Motor neuron (in vitro differentiated cells): Measurements from ENCODE around the gene SDK1. TPM values are rescaled to one million over a fixed set of nuclear protein-coding genes. Genes with fewer than 3 reads are reported as not detected.

ENCODE experiments used
- ATAC-seq, 8 experiments: fragments of 200-7000 bp; cut with Tn5 transposase; replicated peaks in 6 of 8; 2 replicates each; pipeline ENCODE4 v1.8.0; 2021; ENCODE audit warnings: mild to moderate bottlenecking in 8 of 8, moderate library complexity in 8 of 8
- H3K27ac ChIP-seq, 2 donors: fragments of 250-450 bp; sonication (Bioruptor Pico); 2 replicates each; pipeline ENCODE4 v1.9.0; 2021; ENCODE audit warnings: antibody characterized with exemption in 2 of 2, mild to moderate bottlenecking in 2 of 2, moderate library complexity in 1 of 2
- H3K4me1 ChIP-seq, 2 donors: fragments of 250-450 bp; sonication (Bioruptor Pico); replicated peaks in 1 of 2; 2 replicates each; pipeline ENCODE4 v1.6.1; 2021; ENCODE audit warnings: antibody characterized with exemption in 2 of 2, mild to moderate bottlenecking in 2 of 2, moderate library complexity in 1 of 2
- H3K4me3 ChIP-seq, 5 donors: fragments of 250-450 bp; sonication (Bioruptor Pico); 2 replicates each; pipeline ENCODE4 v1.9.0; 2021; ENCODE audit warnings: antibody characterized with exemption in 5 of 5, mild to moderate bottlenecking in 5 of 5, moderate library complexity in 4 of 5
- WGBS, 10 experiments: fragments of 450-650 bp; shearing (Covaris generic); methylation state at CpG; one replicate each; pipeline ENCODE4 v1.0.0; 2022; 5-methylcytosine and 5-hydroxymethylcytosine counted together
- in situ Hi-C, 9 experiments: fragments of 400-800 bp; cut with MboI; loops; one replicate each; pipeline ENCODE4 v1.15.0; 2021; ENCODE audit warnings: low sequenced_read_pairs in 9 of 9, low pct_unique_long_range_greater_than_20kb in 2 of 9; ENCODE audit not compliant: unreplicated experiment in 9 of 9
- total RNA-seq, 8 experiments: library from RNA; unstranded; fragments of 300-600 nt; gene quantifications; 2 replicates each; pipeline versions ENCODE4 v1.2.3 to v1.2.4, GENCODE V29; 2022

SDK1 gene
- total RNA-seq, 8 experiments from 2014 or later, result 0.66 to 30.6 (median 8.0) TPM

DNA sequence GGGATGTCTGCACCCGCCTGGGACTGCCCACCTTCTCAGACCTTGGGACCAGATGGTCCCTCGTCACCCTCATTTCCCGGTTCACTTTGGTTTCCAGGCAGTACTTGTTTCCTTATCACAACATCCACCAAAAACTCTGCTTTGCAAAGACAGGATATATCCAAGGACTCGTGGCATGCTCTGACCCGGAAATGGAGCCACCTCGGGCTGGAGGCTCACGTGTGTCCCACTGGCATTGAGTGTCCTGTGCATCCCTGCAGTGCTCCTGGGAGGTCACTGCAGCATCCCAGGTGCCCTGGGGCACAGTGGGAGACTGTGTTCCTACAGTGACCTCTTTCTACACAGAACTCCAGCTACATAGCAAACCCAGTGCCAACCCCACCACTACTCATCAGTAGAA, 769.2 kb downstream of the SDK1 start:
- in situ Hi-C loops, result no loop called here
- Histone ChIP-seq H3K4me3 (no peak overlapping the region), H3K27ac (no peak overlapping the region), H3K4me1 (peaks cover 5 to 19% of the 10 kb centered on the region in 2 donors)
- 39 to 100% (median 89%) methylated on average over 1 to 6 of the region's 7 CpGs; no CpG with 5 or more reads in 4 of the 10 experiments for WGBS, 10 experiments
- no peak for ATAC-seq

DNA sequence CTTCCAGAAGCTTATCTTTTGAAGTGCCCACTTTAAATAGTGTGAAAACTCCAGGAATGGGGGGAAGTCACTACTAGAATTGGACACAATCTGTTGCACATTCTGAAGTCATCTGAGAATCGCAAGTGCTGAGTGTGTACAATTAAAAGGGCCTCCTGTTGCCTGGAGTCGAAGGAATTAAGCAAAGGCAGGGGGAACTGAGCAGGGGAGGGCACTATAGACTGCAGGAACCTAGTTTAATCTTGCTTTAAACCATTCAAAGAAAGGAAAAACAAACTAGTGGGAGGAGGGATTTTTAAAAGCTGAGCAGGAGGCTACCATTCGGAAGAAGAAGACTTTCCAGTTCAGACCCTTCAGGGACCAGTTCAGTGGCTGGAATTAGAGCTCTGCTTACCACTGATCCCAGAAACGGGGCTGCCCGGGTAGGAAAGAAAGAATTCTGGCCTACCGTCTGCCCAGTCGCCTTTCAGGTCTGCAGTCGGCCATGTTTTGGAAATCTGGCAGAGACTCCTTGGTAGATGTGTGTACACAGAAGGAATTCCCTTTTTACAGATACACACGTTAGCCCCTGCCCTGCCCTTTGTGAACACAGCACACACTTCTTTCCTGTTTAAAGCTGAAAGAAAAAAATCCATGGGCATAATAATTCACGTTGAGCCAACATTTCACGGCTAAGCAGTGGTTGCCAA, 770.5 kb downstream of the SDK1 start:
- 29 to 100% (median 75%) methylated on average over 1 to 7 of the region's 11 CpGs; no CpG with 5 or more reads in 1 of the 10 experiments for WGBS, 10 experiments
- Histone ChIP-seq H3K27ac (no peak overlapping the region), H3K4me3 (no peak overlapping the region), H3K4me1 (peaks cover 5 to 19% of the 10 kb centered on the region in 2 donors)
- in situ Hi-C loops, result no loop called here
- ATAC-seq, result peak in 3 of 8 experiments; percentile 55 to 82 (median 69)

DNA sequence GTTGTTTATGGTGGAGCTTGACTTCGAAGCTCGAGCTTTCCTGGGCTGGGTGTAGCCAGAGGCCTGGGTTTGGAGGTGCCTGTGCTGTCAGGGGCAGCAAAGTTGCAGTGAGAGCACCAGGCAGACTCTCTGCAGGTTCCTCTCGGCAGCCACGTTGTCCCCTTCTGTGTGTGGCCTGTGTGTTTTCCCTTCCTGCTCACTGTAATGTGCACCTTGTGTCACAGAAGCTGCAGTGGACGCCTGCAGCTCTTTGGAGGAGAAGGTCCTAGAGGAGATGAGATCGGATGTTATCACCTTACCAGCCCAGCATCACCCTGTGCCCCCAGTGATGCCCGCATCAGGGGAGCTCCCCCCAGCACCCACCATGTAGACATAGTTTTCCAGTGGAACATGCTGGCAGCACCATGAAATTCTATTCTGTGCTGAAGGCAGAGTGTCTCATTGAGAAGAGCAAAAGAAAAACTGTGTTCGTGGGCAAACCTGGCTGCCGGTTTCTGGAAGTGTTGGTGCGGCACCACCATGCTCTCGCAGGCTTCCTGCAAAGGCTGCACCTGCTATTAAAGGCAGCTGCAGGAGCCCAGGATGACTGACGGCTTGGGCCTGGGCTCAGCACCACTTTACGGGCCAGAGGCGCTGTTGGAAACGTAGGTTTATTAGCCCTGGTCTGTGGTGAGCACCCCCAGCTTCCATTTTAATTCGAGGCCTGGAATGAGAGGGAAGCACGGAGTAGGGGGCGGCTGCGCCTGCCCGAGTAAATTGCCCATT, 771.3 kb downstream of the SDK1 start:
- peak overlapping the region in 1 of 2 donors; percentile 2 for H3K27ac ChIP-seq
- in situ Hi-C loops, result no loop called here
- H3K4me1 ChIP-seq, result peaks cover 5 to 19% of the 10 kb centered on the region in 2 donors
- no peak overlapping the region for H3K4me3 ChIP-seq
- 37 to 95% (median 80%) methylated on average over 1 to 11 of the region's 20 CpGs; no CpG with 5 or more reads in 2 of the 10 experiments for WGBS, 10 experiments
- ATAC-seq, result peak in 2 of 8 experiments; percentile 41 to 63

DNA sequence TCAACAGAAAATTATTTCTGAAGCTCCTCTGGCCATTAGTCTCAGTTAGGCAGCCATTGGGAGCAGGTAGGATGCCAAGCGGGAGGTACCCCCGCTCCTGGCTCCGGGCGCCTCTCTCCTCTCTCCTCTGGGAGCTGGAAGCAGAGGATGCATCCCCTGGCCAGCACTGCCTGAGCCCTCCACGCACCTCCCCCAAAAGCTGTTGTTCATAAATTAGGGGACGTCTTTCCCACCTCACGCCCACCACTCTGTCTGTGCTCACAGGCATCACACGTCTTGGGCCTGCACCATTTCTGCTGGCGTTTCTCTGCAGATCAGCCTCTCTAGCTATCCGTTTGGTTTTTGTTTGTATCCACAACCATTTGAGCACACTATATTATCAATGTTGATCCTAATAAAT, 772.0 kb downstream of the SDK1 start:
- Histone ChIP-seq H3K4me3 (no peak overlapping the region), H3K4me1 (peaks cover 5 to 19% of the 10 kb centered on the region in 2 donors), H3K27ac (no peak overlapping the region)
- WGBS, 10 experiments, result 50 to 92% (median 80%) methylated on average over 1 to 8 of the region's 10 CpGs; no CpG with 5 or more reads in 5 of the 10 experiments
- in situ Hi-C loops, result no loop called here
- ATAC-seq, result peak in 1 of 8 experiments; percentile 19

DNA sequence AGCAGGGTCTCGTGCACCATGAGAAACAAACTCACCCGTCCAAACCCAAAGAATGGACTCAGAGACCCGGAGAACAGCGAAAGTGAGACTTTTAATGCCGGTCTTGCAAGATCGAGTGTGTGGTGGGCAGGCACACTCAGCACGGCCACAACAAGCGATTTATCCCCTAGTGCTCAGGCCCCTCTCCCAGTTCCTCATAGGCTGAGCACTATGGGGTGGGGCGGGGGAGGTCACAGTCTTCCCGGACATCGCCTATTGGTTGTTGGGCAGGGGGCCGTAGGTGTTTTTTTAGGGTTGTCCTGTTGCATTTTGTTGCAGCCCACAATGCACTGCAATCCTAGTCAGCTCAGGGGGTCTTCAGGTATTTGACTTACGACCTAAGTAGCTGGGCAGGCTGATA, 772.7 kb downstream of the SDK1 start:
- Histone ChIP-seq H3K4me1 (peaks cover 5 to 19% of the 10 kb centered on the region in 2 donors), H3K27ac (no peak overlapping the region), H3K4me3 (no peak overlapping the region)
- in situ Hi-C loops, result no loop called here
- WGBS, 10 experiments, result 17 to 94% (median 78%) methylated on average over 1 to 5 of the region's 13 CpGs; no CpG with 5 or more reads in 4 of the 10 experiments
- ATAC-seq, result no peak

DNA sequence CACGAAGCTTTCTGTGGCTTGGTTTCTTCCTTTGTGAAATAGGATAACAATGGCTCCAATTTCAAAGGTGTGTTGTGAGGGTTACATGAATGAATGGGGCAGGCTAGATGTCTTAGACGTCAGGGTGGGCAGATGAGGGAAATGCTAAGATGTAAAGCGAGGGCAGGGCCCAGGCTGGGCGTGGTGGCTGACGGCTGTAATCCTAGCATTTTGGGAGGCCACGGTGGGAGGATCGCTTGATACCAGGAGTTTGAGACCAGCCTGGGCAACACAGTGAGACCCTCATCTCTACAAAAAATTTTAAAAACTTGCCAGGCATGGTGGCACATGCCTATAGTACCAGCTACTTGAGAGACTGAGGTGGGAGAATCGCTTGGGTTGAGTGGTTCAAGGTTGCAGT, 773.4 kb downstream of the SDK1 start:
- in situ Hi-C loops, result no loop called here
- no peak overlapping the region for H3K4me3 ChIP-seq
- H3K27ac ChIP-seq, result no peak overlapping the region
- ATAC-seq, result no peak
- WGBS, 10 experiments, result 34 to 89% (median 71%) methylated on average over 1 to 7 of the region's 8 CpGs; no CpG with 5 or more reads in 3 of the 10 experiments
- H3K4me1 ChIP-seq, result peaks cover 5 to 19% of the 10 kb centered on the region in 2 donors

DNA sequence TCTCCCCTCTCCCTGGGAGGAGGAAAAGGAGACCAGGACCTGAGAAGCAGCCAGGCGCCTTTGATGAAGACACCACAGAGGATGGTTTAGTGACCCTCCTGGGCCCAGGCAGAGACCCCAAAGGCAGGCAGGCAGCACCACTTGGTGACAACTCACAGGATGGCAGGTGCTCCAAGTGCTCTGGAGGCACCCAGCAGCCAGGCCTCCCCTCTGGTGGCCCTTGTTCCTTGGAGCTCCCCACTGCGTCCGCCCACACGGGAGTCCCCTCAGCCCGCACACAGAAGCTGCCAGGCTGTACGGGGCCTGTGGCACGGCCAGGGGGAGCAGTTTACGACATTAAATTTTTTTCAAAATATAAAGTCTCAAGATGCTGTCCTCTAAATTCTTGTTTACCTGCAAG, 773.9 kb downstream of the SDK1 start:
- ATAC-seq, result no peak
- 7 to 92% (median 50%) methylated on average over 1 to 6 of the region's 8 CpGs; no CpG with 5 or more reads in 4 of the 10 experiments for WGBS, 10 experiments
- in situ Hi-C loops, result no loop called here
- Histone ChIP-seq H3K4me3 (no peak overlapping the region), H3K4me1 (peaks cover 5 to 19% of the 10 kb centered on the region in 2 donors), H3K27ac (no peak overlapping the region)

DNA sequence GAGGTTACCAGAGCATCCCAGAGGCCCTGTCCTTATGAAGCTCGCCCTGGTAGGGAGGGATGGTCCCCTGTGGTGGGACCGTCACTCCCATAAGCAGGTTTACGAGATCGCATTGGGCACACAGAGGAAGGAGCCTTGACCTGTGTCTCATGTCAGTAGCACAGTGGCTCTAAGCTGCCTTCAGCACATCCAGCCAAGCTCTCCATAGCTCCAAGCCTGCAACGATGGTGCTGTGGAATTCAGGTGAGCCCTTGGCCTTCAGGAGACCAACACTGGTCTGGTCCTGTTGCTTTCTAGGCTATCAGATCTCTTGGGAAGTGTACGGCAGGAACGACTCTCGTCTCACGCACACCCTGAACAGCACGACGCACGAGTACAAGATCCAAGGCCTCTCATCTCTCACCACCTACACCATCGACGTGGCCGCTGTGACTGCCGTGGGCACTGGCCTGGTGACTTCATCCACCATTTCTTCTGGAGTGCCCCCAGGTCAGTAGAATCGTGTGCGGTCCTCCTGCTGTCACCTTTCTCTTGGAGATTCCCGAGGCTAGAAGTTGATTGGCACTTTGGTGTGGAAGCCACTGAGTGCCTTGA, 775.7 kb downstream of the SDK1 start:
- ATAC-seq, result no peak
- 29 to 100% (median 90%) methylated on average over 1 to 7 of the region's 19 CpGs; no CpG with 5 or more reads in 2 of the 10 experiments for WGBS, 10 experiments
- peaks cover 0 to 15% of the 10 kb centered on the region in 2 donors for H3K4me1 ChIP-seq
- H3K27ac ChIP-seq, result no peak overlapping the region
- no peak overlapping the region for H3K4me3 ChIP-seq
- in situ Hi-C loops, result no loop called here

DNA sequence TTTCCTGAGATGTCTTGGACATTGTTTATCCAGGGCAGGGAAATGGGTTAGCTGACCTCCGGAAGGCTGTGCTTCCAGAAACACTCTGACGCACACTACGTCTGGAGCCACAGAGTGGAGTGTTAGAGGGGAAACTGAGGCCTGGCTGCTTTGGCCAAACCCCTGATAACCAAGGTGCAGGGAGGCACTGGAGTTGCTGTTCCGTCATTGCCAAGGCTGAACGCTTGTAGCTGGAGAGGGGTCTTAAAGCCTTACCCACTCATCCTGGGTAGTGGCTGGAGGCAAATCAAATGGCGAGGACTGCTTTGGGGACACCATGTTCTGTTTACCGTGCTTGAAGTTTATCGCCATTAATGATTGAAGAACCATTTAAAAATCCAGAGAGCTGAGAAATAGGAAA, 776.9 kb downstream of the SDK1 start:
- no peak for ATAC-seq
- Histone ChIP-seq H3K4me3 (no peak overlapping the region), H3K4me1 (peaks cover 0 to 5% of the 10 kb centered on the region in 2 donors), H3K27ac (no peak overlapping the region)
- WGBS, 10 experiments, result 10 to 100% (median 90%) methylated on average over 1 to 8 of the region's 8 CpGs; no CpG with 5 or more reads in 1 of the 10 experiments
- in situ Hi-C loops, result no loop called here

DNA sequence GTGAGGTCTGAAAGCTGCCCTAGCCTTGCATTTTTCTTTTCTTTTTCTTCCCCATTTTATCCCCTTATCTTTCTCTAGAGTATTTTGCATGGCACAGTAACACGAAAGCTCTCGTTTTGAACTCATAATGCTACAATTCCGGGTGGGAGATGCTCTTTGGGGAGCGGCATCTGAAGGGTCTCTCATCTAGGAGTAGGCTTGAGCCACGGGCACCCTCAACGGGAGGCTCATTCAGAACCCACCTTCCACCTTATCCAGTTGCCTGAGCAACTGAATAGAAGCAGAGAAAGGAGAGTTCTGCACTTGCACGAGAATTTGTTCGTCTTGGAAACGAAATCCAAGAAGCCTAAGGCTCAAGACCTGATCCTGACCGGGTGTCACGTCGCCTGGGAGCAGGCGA, 777.5 kb downstream of the SDK1 start:
- in situ Hi-C loops, result no loop called here
- no peak overlapping the region for H3K27ac ChIP-seq
- no peak for ATAC-seq
- no peak overlapping the region for H3K4me3 ChIP-seq
- 0 to 100% (median 83%) methylated on average over 2 to 10 of the region's 13 CpGs; no CpG with 5 or more reads in 2 of the 10 experiments for WGBS, 10 experiments
- no peaks in the 10 kb centered on the region for H3K4me1 ChIP-seq

DNA sequence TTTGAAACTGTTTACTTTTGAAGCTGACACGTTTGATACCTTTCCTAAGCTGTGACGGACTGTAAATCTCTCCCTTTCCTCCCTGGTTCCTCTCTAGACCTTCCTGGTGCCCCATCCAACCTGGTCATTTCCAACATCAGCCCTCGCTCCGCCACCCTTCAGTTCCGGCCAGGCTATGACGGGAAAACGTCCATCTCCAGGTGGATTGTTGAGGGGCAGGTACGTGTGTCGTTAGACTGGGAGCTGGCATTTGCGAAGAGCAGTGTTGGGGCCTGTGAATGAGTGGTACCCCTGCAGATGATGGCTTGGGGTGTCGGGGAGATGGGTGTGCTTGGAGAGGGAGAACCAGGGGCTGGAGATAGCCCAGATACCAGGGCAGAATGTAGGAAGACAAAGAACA, 778.3 kb downstream of the SDK1 start:
- no peaks in the 10 kb centered on the region for H3K4me1 ChIP-seq
- in situ Hi-C loops, result no loop called here
- ATAC-seq, result no peak
- no peak overlapping the region for H3K27ac ChIP-seq
- no peak overlapping the region for H3K4me3 ChIP-seq
- 20 to 100% (median 93%) methylated on average over 1 to 7 of the region's 11 CpGs; no CpG with 5 or more reads in 1 of the 10 experiments for WGBS, 10 experiments

DNA sequence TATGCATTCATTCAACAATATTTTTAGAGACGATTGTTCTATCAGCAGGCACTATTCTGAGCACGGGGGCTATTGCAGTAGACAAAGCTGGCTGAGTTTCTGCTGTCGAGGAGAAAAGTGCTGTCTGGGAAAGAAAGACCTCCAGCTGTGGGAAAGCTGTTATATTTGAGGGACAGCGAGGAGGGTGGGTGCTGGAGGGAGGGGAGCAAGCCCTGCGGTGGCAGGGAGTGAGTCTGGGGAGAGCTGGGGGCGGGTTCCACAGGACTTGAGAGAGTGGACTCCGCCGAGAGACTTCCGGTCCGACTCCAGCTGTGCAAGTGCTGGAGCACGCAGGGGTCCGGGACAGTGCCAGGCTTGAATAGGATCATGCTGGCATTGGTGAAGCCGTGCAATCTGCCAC, 778.9 kb downstream of the SDK1 start:
- no peak for ATAC-seq
- no peak overlapping the region for H3K4me3 ChIP-seq
- no peaks in the 10 kb centered on the region for H3K4me1 ChIP-seq
- WGBS, 10 experiments, result 13 to 75% (median 64%) methylated on average over 1 to 5 of the region's 13 CpGs; no CpG with 5 or more reads in 5 of the 10 experiments
- no peak overlapping the region for H3K27ac ChIP-seq
- in situ Hi-C loops, result no loop called here

DNA sequence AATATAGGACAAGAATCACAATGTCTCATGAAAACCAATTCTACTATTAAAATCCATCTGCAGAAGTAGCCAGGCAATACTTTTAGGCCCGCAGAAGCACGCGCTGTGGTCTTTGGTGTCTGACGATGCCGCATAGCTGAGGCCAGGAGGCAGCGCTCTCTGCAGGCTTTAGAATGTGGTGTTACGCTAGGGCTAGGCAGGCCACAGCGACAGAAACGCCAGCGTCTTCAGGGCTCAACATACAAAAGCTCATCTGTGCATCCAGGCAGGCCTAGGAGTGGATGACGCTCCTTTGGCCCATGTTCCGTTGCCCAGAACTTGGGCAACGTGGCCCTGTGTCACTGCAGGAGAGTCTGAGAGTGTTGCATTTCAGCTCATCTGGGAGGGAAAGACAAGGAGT, 779.9 kb downstream of the SDK1 start:
- Histone ChIP-seq H3K27ac (no peak overlapping the region), H3K4me1 (no peaks in the 10 kb centered on the region), H3K4me3 (no peak overlapping the region)
- WGBS, 10 experiments, result 50 to 100% (median 77%) methylated on average over 1 to 10 of the region's 13 CpGs; no CpG with 5 or more reads in 4 of the 10 experiments
- in situ Hi-C loops, result no loop called here
- no peak for ATAC-seq
